HG02588 (cell line): Measurements from ENCODE around the gene KATNIP.

Experiments
- ATAC-seq: cut with Tn5 transposase; IDR thresholded peaks from one replicate; pipeline ENCODE4 v1.9.1; 2021; ENCODE audit warnings: mild to moderate bottlenecking, moderate library complexity; ENCODE audit not compliant: unreplicated experiment

KATNIP gene

GRCh38 chr16:27549746-27550581 is at the start of gene KATNIP, which contains the start of gene GTF3C1:
KATNIP (plus strand) TSS chr16:27550144; CDS start chr16:27550171, 27 bp downstream.
GTF3C1 (minus strand) TSS chr16:27549913; CDS start chr16:27549890, 23 bp downstream.
- peak; percentile 96 for ATAC-seq

DNA sequence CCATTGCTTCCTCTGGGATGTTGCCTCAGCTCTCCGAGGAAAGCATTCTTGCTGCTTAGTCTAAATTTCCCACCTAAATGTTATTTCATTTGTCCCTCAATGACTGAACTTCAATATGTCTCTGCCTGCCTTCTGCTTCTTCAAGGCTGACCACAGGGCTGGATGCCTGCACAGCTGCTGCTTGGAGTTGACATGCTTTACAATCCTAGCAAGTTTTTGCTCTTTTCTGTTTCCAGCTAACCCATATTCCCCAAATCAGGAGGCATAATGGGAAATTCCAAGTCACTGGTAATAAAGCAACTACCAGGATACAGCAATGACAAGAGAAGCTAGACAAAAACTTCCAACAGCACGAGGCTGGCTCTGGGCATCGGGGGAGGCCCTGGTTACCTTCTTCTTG is 49.1 kb upstream of the KATNIP start:
- ATAC-seq: no peak

- ATAC-seq: no peak
Observed at GRCh38 chr16:27503662-27504061, 46.3 kb upstream of the KATNIP start.

DNA sequence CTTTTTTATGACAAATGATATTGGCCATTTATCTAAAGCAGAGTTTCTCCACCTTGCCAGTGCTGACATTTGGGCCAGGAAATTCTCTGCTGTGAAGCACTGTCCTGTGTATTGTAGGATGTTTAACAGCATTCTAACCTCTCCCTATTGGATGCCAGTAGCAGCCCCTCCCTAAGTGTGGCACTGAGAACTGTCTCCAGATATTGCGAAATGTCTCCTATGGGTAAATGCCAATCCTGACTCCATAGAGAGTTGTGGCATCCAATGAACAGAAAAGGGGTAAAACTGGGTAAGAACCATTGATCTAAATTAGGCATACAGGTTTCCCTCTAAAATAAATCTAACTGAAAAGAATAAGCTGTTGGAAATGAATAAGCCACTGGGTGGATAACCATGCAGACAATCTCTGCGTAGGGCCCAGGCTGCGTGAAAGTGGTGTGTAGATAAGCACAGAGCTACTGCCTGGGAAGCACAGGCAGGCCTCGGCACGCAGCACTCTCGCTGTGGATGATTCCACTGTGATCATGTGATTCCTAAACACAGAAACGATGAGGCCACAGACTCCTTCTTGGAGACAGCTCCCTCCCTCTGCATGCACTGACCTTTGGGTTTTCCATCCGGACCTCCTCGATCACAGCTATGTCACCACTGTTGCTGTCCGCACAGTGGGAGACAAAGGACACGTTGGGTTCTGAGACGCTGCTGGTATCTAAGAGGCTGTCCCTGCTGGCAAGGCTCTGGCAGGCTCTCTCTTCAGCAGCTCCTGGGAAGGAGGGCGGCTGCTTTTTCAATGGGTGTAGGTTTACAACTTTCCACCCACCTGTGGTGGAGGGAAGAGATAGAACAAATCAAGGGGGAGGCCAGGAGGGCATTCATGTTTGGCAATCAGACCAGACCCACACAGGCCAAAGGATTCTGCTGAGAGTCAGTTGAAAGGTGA is 44.4 kb upstream of the KATNIP start:
- no peak for ATAC-seq

GRCh38 chr16:27506771-27507170 is 43.2 kb upstream of the KATNIP start:
- ATAC-seq: no peak

GRCh38 chr16:27508476-27508875 is 41.5 kb upstream of the KATNIP start:
- ATAC-seq: no peak

DNA sequence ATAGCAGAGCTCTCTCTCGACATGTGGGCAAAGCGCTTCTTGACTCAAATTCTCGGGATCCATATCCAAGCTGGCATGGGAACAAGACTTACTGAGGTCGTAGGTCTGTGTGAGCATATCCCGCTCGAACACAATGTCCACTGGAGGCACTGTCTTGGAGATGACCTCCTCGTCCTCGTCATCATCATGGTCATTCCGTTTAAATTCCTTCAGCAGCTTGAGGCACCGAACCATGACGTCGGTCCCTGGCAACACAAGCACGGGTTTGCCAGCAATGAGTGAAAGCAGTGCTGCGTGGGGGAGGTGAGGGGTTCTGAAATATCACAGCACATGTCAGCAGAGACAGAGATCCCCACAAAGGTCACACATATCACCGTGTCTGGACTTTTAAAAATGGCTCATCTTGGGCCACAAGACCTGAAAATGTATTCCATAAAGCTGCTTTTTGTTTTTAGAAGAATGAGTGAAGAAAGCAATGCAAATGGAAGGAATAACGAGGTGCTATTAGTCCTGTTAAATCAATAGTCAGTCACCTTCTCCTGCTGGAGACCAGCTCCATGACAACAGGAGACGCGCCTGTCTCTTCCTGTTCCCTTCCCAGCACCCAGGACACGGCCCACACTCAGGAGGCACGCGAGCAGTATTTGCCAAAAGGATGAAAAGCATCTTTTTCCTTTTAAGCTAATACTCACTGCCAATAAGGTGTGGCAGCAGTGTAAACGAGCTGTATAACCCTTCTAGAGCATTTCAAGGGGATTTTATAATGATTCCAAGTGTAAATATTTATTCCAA is 38.1 kb upstream of the KATNIP start:
- ATAC-seq: no peak

DNA sequence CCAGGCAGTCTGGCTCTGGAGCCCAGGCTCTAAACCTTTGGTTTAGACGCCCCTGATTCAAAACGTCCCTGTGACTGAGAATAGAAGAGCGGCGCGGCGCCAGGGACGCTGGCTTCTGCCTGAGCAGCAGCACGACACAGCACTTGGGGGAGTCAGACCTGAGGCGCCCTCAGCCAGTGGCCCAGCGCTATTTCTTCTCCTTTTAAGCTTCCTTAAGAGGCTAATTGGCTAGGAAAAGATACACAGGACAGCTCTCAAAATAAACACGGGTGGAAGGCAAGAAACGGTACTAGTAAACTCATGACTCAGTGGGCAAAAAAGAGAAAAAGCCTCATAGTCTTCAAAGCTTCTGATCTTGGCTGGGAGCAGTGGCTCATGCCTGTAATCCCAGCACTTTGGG is 35.1 kb upstream of the KATNIP start:
- ATAC-seq: no peak

GRCh38 chr16:27515874-27516353 is 34.0 kb upstream of the KATNIP start:
- ATAC-seq: no peak

- ATAC-seq: no peak
Observed at GRCh38 chr16:27516365-27516764, 33.6 kb upstream of the KATNIP start.

DNA sequence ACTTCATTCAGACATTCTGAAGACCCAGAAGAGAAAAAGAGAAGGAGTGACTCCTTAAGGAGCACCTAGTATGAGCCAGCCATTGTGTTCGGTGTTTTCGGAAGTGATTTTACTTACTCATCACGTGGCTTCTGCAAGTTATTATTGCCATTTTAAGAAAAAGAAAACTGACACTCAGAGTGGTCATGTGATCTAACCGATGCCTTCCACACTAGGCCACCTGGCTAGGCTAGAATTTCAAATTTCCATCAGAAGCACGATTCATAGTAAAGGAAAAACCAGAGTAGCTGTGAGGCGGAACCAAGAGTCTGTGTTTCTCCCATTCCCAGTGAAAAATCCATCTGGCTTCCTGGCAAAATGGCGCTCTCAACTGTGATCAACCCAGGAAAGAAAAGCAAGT is 32.3 kb upstream of the KATNIP start:
- ATAC-seq: no peak

DNA sequence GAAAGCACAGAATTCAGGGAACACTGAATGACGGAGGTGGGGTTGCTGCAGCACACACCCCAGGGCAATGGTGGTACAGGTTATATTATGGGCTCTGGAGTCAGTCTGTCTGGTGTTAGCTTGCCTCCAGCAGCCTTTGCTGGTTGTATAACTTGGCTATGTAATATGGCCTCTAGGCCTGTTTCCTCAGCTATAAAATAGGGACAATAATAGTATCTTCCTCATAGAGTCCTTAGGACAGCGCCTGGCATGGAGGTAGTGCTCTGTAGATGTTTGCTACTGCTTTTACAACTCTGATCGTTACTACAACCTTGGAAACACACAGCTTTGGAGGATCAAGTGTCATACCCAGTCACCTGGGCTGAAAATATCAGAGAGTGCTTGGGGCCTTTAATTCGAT is 31.7 kb upstream of the KATNIP start:
- ATAC-seq: no peak

DNA sequence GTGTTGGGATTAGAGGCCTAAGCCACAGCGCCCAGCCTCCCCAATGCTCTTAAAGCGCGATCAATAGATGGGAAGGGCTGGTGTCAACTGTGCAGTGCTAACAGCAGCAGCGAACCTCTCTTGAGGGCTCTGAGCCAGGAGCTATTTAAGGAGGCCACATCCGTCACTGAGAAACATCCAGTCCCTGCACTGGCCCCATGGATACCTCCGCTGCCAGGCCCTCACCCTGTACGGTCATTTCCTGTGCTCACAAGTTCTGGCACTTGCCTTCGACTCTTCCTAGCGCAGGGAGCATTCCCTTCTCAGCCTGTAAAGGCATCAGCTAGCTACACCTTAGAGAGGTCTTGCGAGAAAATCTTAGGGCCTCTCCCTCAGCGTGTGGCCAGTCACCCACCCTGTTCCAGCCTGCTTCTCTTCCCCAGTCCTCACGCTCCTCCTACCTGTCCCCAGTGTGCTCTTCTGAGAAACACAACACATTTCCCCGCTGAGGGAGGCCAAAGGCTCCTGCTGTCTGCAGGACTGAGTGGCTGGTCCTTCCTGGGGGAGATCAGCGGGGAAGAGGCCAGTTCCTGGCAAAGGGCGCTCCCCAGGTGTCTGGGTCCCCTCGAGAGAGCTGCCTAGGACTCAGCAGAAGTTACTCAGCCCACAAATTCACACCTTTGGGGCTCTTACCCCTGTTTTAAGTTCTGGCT is 28.8 kb upstream of the KATNIP start:
- no peak for ATAC-seq

- ATAC-seq: no peak
Observed at GRCh38 chr16:27522173-27522707, 27.7 kb upstream of the KATNIP start.

- no peak for ATAC-seq
Observed at GRCh38 chr16:27526180-27526579, 23.8 kb upstream of the KATNIP start.

DNA sequence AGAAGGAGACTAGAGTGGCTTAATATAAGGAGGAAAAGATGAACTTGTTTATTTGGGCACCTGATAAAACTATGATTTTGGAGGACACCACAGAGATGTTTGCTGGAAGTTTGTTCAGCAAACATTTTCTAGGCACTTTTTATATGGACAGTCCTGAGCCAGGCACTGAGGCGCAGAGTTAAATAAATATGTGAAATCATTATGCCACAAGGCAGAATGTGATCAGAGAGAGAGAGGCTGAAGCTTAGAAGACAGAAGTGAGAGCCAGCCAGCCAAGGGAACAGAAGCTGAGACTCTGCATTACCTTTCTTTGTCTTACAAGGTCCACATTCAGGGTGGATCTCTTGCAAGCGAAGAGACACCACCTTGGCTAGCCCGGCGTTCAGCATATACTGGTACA is 21.6 kb upstream of the KATNIP start:
- no peak for ATAC-seq

- no peak for ATAC-seq
Observed at GRCh38 chr16:27529962-27530361, 20.0 kb upstream of the KATNIP start.

- no peak for ATAC-seq
Observed at GRCh38 chr16:27531186-27531585, 18.8 kb upstream of the KATNIP start.

- ATAC-seq: no peak
Observed at GRCh38 chr16:27531826-27532800, 17.8 kb upstream of the KATNIP start.
